Measurements from ENCODE around the gene PLCH1.

PLCH1 gene

GRCh38 chr3:155465664-155466063, 279.2 kb downstream of the PLCH1 start:
- H3K79me2 ChIP-seq (ENCODE audit: insufficient read depth, low read length), result no peaks in the 10 kb centered on the region
- H3K4me1 ChIP-seq (ENCODE audit: insufficient read depth, low read length), result no peaks in the 10 kb centered on the region
- no peak for DNase-seq
- no peak overlapping the region for H3K4me2 ChIP-seq (ENCODE audit: insufficient read depth, low read length)
- no peak overlapping the region for H3K9ac ChIP-seq (ENCODE audit: low read depth, low read length)
- no peak for TF ChIP-seq EZH2 (IDR thresholded peaks at IDR 0.05; ENCODE audit: borderline replicate concordance, low read depth, low read length, severe bottlenecking)
- TF ChIP-seq CTCF (IDR thresholded peaks at IDR 0.05; ENCODE audit: borderline replicate concordance, extremely low read depth, low read length, poor library complexity, severe bottlenecking), result peak; percentile 3
- no peaks in the 10 kb centered on the region; the same call in 1 of the 2 replicates for H4K20me1 ChIP-seq (ENCODE audit: insufficient read depth, low read length)
- no peaks in the 10 kb centered on the region for H3K9me3 ChIP-seq (ENCODE audit: insufficient read depth, low read length, severe bottlenecking)
- H3K27ac ChIP-seq (ENCODE audit: low read length), result peak overlapping the region; percentile 36; the same call in 1 of the 2 replicates
- peaks cover 52% of the 10 kb centered on the region for H3K36me3 ChIP-seq (ENCODE audit: insufficient read depth, low read length)
- no peak overlapping the region for H3K4me3 ChIP-seq (ENCODE audit: low read depth in 1 of 2, low read length in 2 of 2)
- H2AFZ ChIP-seq (ENCODE audit: low read depth, low read length), result no peak overlapping the region
- H3K27me3 ChIP-seq (ENCODE audit: insufficient read depth, low read length, poor library complexity), result no peaks in the 10 kb centered on the region
- 0 out of 3 replicates have a peak, but pooled peaks have one; percentile 11 for ATAC-seq (ENCODE audit: insufficient read depth, low read depth)

GRCh38 chr3:155462672-155463071, 282.2 kb downstream of the PLCH1 start:
- H3K9me3 ChIP-seq (ENCODE audit: insufficient read depth, low read length, severe bottlenecking), result no peaks in the 10 kb centered on the region
- H3K27me3 ChIP-seq (ENCODE audit: insufficient read depth, low read length, poor library complexity), result no peaks in the 10 kb centered on the region
- H3K36me3 ChIP-seq (ENCODE audit: insufficient read depth, low read length), result peaks cover 47% of the 10 kb centered on the region
- no peaks in the 10 kb centered on the region for H3K4me1 ChIP-seq (ENCODE audit: insufficient read depth, low read length)
- H3K4me3 ChIP-seq (ENCODE audit: low read depth in 1 of 2, low read length in 2 of 2), result no peak overlapping the region
- no peak overlapping the region for H2AFZ ChIP-seq (ENCODE audit: low read depth, low read length)
- no peak overlapping the region for H3K4me2 ChIP-seq (ENCODE audit: insufficient read depth, low read length)
- H3K79me2 ChIP-seq (ENCODE audit: insufficient read depth, low read length), result no peaks in the 10 kb centered on the region
- ATAC-seq (ENCODE audit: insufficient read depth, low read depth) (peak; percentile 42; the same call in 2 of the 3 replicates), DNase-seq (no peak)
- peak overlapping the region; percentile 18; the same call in 1 of the 2 replicates for H3K27ac ChIP-seq (ENCODE audit: low read length)
- no peak overlapping the region for H3K9ac ChIP-seq (ENCODE audit: low read depth, low read length)
- TF ChIP-seq CTCF (IDR thresholded peaks at IDR 0.05; ENCODE audit: borderline replicate concordance, extremely low read depth, low read length, poor library complexity, severe bottlenecking), result no peak
- no peak for TF ChIP-seq EZH2 (IDR thresholded peaks at IDR 0.05; ENCODE audit: borderline replicate concordance, low read depth, low read length, severe bottlenecking)
- H4K20me1 ChIP-seq (ENCODE audit: insufficient read depth, low read length), result no peaks in the 10 kb centered on the region; the same call in 1 of the 2 replicates

- no peak for DNase-seq
- no peak for ATAC-seq (ENCODE audit: insufficient read depth, low read depth)
- H3K79me2 ChIP-seq (ENCODE audit: insufficient read depth, low read length), result no peaks in the 10 kb centered on the region
Measured at GRCh38 chr3:155457591-155457990, 287.3 kb downstream of the PLCH1 start.

More at GRCh38 chr3:155457591-155457990, 287.3 kb downstream of the PLCH1 start:
- H2AFZ ChIP-seq (ENCODE audit: low read depth, low read length), result no peak overlapping the region
- H3K27me3 ChIP-seq (ENCODE audit: insufficient read depth, low read length, poor library complexity), result no peaks in the 10 kb centered on the region
- H3K9me3 ChIP-seq (ENCODE audit: insufficient read depth, low read length, severe bottlenecking), result no peaks in the 10 kb centered on the region
- H3K4me3 ChIP-seq (ENCODE audit: low read depth in 1 of 2, low read length in 2 of 2), result no peak overlapping the region
- no peak overlapping the region for H3K27ac ChIP-seq (ENCODE audit: low read length)
- H3K36me3 ChIP-seq (ENCODE audit: insufficient read depth, low read length), result peaks cover 17% of the 10 kb centered on the region
- no peak for TF ChIP-seq EZH2 (IDR thresholded peaks at IDR 0.05; ENCODE audit: borderline replicate concordance, low read depth, low read length, severe bottlenecking)
- TF ChIP-seq CTCF (IDR thresholded peaks at IDR 0.05; ENCODE audit: borderline replicate concordance, extremely low read depth, low read length, poor library complexity, severe bottlenecking), result no peak
- no peak overlapping the region for H3K4me2 ChIP-seq (ENCODE audit: insufficient read depth, low read length)
- no peak overlapping the region for H3K9ac ChIP-seq (ENCODE audit: low read depth, low read length)
- H3K4me1 ChIP-seq (ENCODE audit: insufficient read depth, low read length), result no peaks in the 10 kb centered on the region
- no peaks in the 10 kb centered on the region for H4K20me1 ChIP-seq (ENCODE audit: insufficient read depth, low read length)

Data from DND-41 (cell line).